ENCODE data around the gene SPIRE2. TPM values are rescaled to one million over a fixed set of nuclear protein-coding genes. Genes with fewer than 3 reads are reported as not detected.

SPIRE2 gene
- total and polyA plus RNA-seq, 2 of the 13 experiments (the other 11 are each of a cell fraction or from before 2014, with no cell fraction given) = 13.3 to 37.5 TPM

DNA sequence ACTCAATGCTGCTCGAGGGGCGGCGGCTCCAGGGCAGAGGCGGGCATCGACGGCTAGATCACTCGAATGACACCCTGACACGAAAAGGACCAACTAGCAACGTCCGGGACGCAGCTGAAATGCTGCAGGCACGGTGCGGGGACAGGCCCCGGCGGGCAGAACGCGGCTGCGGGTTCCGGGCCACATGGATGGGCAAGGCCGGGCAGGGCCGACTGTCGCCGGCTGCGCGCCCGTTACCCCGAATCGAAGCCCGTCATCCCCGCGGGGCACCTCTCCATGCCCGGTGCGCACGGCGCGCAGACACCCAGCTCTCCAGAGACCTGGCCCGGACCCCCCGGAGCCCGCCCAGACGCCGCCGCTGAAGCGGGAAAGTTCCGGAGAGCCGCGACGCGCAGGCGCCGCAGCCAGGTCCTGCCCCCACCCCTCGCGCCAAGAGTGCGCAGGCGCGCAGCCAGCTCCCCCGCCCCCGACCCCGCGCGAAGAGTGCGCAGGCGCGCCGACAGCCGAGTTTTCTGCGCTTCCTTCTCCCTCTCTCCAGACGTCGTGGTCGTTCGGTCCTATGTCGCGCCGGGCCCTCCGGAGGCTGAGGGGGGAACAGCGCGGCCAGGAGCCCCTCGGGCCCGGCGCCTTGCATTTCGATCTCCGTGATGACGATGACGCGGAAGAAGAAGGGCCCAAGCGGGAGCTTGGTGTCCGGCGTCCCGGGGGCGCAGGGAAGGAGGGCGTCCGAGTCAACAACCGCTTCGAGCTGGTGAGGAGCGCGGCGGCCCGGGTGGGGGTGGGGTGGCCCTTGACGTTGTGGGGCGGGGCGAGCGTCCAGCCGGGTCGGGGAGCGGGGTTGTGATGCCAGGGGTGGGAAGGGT is 45.1 kb downstream of the SPIRE2 start, which contains the start of gene TCF25 (continued):
- TF ChIP-seq, protein P1, sequence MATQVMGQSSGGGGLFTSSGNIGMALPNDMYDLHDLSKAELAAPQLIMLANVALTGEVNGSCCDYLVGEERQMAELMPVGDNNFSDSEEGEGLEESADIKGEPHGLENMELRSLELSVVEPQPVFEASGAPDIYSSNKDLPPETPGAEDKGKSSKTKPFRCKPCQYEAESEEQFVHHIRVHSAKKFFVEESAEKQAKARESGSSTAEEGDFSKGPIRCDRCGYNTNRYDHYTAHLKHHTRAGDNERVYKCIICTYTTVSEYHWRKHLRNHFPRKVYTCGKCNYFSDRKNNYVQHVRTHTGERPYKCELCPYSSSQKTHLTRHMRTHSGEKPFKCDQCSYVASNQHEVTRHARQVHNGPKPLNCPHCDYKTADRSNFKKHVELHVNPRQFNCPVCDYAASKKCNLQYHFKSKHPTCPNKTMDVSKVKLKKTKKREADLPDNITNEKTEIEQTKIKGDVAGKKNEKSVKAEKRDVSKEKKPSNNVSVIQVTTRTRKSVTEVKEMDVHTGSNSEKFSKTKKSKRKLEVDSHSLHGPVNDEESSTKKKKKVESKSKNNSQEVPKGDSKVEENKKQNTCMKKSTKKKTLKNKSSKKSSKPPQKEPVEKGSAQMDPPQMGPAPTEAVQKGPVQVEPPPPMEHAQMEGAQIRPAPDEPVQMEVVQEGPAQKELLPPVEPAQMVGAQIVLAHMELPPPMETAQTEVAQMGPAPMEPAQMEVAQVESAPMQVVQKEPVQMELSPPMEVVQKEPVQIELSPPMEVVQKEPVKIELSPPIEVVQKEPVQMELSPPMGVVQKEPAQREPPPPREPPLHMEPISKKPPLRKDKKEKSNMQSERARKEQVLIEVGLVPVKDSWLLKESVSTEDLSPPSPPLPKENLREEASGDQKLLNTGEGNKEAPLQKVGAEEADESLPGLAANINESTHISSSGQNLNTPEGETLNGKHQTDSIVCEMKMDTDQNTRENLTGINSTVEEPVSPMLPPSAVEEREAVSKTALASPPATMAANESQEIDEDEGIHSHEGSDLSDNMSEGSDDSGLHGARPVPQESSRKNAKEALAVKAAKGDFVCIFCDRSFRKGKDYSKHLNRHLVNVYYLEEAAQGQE (IDR thresholded peaks at IDR 0.05; ENCODE audit: borderline replicate concordance in 1 of 2, low read depth in 1 of 2, low read length in 2 of 2) = no peak; a peak in 1 of 4 replicates
- TF ChIP-seq CTCF (CRISPR knock-in tag; IDR thresholded peaks at IDR 0.05) (0 out of 2 replicates have a peak, but pooled peaks have one; percentile 8), TBP (CRISPR knock-in tag; IDR thresholded peaks at IDR 0.05) (no peak), TCF12 (IDR thresholded peaks at IDR 0.05) (no peak), TCF12 (CRISPR knock-in tag; IDR thresholded peaks at IDR 0.05) (peak; percentile 48; the same call in 1 of the 2 replicates), NONO (IDR thresholded peaks at IDR 0.05) (no peak), NONO (CRISPR knock-in tag; conservative IDR thresholded peaks at IDR 0.05) (peak; percentile 33; the same call in 1 of the 2 replicates), ZNF331 (CRISPR knock-in tag; IDR thresholded peaks at IDR 0.05) (peak; percentile 18; the same call in 1 of the 2 replicates), POGK (CRISPR knock-in tag; conservative IDR thresholded peaks at IDR 0.05) (peak; percentile 97), ZNF567 (CRISPR knock-in tag; IDR thresholded peaks at IDR 0.05; ENCODE audit: borderline replicate concordance) (peak; percentile 13; the same call in 1 of the 2 replicates), MXI1 (IDR thresholded peaks at IDR 0.05; ENCODE audit: borderline replicate concordance, low read depth, low read length) (peak; percentile 64; the same call in 1 of the 3 replicates), E2F1 (CRISPR knock-in tag; IDR thresholded peaks at IDR 0.05) (peak; percentile 93), ZNF501 (CRISPR knock-in tag; IDR thresholded peaks at IDR 0.05) (peak; percentile 96)
- TF ChIP-seq, protein P2, sequence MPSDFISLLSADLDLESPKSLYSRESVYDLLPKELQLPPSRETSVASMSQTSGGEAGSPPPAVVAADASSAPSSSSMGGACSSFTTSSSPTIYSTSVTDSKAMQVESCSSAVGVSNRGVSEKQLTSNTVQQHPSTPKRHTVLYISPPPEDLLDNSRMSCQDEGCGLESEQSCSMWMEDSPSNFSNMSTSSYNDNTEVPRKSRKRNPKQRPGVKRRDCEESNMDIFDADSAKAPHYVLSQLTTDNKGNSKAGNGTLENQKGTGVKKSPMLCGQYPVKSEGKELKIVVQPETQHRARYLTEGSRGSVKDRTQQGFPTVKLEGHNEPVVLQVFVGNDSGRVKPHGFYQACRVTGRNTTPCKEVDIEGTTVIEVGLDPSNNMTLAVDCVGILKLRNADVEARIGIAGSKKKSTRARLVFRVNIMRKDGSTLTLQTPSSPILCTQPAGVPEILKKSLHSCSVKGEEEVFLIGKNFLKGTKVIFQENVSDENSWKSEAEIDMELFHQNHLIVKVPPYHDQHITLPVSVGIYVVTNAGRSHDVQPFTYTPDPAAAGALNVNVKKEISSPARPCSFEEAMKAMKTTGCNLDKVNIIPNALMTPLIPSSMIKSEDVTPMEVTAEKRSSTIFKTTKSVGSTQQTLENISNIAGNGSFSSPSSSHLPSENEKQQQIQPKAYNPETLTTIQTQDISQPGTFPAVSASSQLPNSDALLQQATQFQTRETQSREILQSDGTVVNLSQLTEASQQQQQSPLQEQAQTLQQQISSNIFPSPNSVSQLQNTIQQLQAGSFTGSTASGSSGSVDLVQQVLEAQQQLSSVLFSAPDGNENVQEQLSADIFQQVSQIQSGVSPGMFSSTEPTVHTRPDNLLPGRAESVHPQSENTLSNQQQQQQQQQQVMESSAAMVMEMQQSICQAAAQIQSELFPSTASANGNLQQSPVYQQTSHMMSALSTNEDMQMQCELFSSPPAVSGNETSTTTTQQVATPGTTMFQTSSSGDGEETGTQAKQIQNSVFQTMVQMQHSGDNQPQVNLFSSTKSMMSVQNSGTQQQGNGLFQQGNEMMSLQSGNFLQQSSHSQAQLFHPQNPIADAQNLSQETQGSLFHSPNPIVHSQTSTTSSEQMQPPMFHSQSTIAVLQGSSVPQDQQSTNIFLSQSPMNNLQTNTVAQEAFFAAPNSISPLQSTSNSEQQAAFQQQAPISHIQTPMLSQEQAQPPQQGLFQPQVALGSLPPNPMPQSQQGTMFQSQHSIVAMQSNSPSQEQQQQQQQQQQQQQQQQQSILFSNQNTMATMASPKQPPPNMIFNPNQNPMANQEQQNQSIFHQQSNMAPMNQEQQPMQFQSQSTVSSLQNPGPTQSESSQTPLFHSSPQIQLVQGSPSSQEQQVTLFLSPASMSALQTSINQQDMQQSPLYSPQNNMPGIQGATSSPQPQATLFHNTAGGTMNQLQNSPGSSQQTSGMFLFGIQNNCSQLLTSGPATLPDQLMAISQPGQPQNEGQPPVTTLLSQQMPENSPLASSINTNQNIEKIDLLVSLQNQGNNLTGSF (CRISPR knock-in tag; IDR thresholded peaks at IDR 0.05) = peak; percentile 82

All from HepG2 (cell line).